T-helper 2 cell treated with Interferon-gamma antibody and Interleukin-4, amounts not matched to agents 5 μg/mL and 100 μg/mL, for 36 hours (primary cell): ENCODE data around the gene KNSTRN.

Experiments used
- DNase-seq: peaks from one replicate; pipeline ENCODE4 v3.0.0; 2021; ENCODE audit warnings: low spot score
- H3K27ac Mint-ChIP-seq: one replicate; pipeline ENCODE4 v1.8.0; 2021; ENCODE audit warnings: mild to moderate bottlenecking, mixed read lengths
- H3K27me3 Mint-ChIP-seq: one replicate; pipeline ENCODE4 v1.8.0; 2021; ENCODE audit warnings: low read depth, mixed read lengths
- H3K36me3 Mint-ChIP-seq: one replicate; pipeline ENCODE4 v1.8.0; 2021; ENCODE audit warnings: low read depth, mixed read lengths
- H3K4me1 Mint-ChIP-seq: one replicate; pipeline ENCODE4 v1.8.0; 2021; ENCODE audit warnings: low read depth, mixed read lengths
- H3K4me3 Mint-ChIP-seq: one replicate; pipeline ENCODE4 v1.8.0; 2022; ENCODE audit warnings: mild to moderate bottlenecking, moderate library complexity, mixed read lengths
- H3K9me3 Mint-ChIP-seq: one replicate; pipeline ENCODE4 v1.8.0; 2021; ENCODE audit warnings: mixed read lengths

The KNSTRN gene

GRCh38 chr15:40389824-40390595, 7.5 kb downstream of the KNSTRN start:
- H3K36me3 Mint-ChIP-seq: peaks cover 72% of the 10 kb centered on the region

GRCh38 chr15:40392986-40393948, 10.7 kb downstream of the KNSTRN start:
- Mint-ChIP-seq H3K9me3 (no peaks in the 10 kb centered on the region), H3K36me3 (peaks cover 57% of the 10 kb centered on the region), H3K4me3 (no peak overlapping the region), H3K4me1 (peaks cover 12% of the 10 kb centered on the region), H3K27ac (no peak overlapping the region), H3K27me3 (no peaks in the 10 kb centered on the region)
- no peak for DNase-seq

More at GRCh38 chr15:40389824-40390595, 7.5 kb downstream of the KNSTRN start:
- Mint-ChIP-seq H3K27ac (no peak overlapping the region), H3K4me1 (peaks cover 5% of the 10 kb centered on the region), H3K4me3 (no peak overlapping the region), H3K9me3 (no peaks in the 10 kb centered on the region), H3K27me3 (no peaks in the 10 kb centered on the region)
- no peak for DNase-seq

DNA sequence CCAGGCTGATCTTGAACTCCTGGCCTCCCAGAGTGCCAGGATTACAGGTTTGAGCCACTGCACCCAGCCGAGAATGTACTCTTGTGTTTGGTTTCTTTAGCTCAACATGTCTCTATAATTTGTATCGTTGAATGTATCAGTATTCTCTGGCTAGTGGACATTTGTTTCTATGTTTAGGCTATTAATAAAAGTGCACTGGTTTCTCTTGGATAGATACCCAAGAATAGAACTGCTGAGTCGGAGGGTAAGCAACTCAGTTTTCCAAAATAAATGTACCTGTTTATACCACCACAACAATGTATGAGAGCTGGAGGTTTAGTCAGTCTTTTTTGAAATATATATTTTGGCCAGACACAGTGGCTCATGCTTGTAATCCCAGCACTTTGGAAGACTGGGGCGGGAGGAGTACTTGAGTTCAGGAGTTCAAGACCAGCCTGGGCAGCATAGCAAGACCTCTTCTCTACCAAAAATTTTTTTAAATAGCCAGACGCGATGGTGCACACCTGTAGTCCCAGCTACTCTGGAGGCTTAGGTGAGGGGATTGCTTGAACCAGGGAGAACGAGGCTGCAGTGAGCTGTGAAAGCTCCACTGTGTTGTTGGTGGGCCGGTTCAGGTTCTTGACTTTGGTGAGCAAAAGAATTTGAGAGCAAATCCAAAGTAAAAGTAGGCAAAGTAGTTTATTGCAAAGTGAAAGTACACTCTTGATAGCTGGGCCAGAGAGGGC, 15.3 kb downstream of the KNSTRN start:
- Mint-ChIP-seq H3K9me3 (no peaks in the 10 kb centered on the region), H3K36me3 (peaks cover 26% of the 10 kb centered on the region), H3K4me1 (peaks cover 23% of the 10 kb centered on the region), H3K27ac (peak overlapping the region; percentile 52), H3K4me3 (peak overlapping the region; percentile 79), H3K27me3 (no peaks in the 10 kb centered on the region)
- DNase-seq: no peak

GRCh38 chr15:40398413-40398873, 15.9 kb downstream of the KNSTRN start:
- H3K27ac Mint-ChIP-seq: peak overlapping the region; percentile 52

DNA sequence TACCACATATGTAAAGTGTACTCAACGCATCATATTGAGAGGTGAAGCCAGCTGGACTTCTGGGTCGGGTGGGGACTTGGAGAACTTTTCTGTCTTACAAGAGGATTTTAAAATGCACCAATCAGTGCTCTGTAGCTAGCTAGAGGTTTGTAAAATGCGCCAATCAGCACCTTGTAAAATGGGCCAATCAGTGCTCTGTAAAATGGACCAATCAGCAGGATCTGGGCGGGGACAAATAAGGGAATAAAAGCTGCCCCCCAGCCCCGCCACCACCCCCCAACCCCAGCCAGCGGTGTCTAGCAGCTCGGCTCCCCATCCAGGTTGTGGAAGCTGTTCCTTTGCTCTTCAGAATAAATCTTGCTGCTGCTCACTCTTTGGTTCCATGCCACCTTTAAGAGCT, 16.8 kb downstream of the KNSTRN start:
- Mint-ChIP-seq H3K4me1 (peaks cover 30% of the 10 kb centered on the region), H3K27ac (no peak overlapping the region), H3K27me3 (no peaks in the 10 kb centered on the region), H3K9me3 (no peaks in the 10 kb centered on the region), H3K4me3 (peak overlapping the region; percentile 79), H3K36me3 (peaks cover 16% of the 10 kb centered on the region)
- DNase-seq: no peak

More at GRCh38 chr15:40398413-40398873, 15.9 kb downstream of the KNSTRN start:
- DNase-seq: peak; percentile 47
- Mint-ChIP-seq H3K9me3 (no peaks in the 10 kb centered on the region), H3K36me3 (peaks cover 21% of the 10 kb centered on the region), H3K27me3 (no peaks in the 10 kb centered on the region), H3K4me1 (peaks cover 23% of the 10 kb centered on the region), H3K4me3 (peak overlapping the region; percentile 79)

DNA sequence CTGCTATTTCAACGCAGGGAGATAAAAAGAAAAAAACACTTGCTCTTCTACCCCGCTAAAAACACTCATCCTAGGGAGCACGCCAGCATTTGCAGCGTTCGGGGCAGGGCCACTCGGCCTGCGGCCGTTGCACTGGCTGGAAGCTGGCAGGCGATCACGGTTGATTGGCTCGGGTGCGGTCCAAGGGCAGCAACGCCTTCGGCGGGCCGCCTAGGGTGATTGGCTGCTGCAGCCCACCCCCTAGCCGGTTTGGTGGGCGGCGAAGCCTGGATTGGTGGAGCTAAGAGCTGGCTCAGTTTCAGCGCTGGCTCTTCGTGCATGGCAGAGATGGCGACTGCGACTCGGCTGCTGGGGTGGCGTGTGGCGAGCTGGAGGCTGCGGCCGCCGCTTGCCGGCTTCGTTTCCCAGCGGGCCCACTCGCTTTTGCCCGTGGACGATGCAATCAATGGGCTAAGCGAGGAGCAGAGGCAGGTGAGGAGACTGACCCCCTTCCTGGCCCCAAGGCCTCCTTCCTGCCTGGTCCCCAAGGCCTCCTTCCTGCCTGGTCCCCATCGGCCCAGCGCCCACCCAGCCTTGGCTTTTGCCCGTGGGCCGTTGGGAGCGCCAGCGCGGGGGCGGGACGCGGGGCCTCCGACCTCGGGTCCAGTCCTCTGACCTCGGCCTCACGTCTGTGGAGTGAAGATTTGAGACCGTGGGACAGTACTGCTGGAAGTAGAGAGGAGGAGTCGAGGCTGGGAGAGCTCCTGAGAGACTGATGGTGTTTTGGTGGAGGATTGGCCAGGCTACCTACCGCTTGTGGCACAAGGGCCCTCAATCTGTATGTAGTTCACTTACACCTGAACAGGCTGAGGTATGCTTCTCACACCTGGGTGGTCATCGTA, 23.2 kb downstream of the KNSTRN start, which contains the start of gene IVD:
IVD (plus strand) TSS at position 295 of the 881 bp plus-strand sequence; CDS start at position 328, 33 bp downstream.
- H3K27ac Mint-ChIP-seq: peak within 1 kb of the TSS; percentile 86
- peaks cover 42% of the 10 kb centered on the region for H3K4me1 Mint-ChIP-seq
- H3K27me3 Mint-ChIP-seq: no peaks in the 10 kb centered on the region
- no peaks in the 10 kb centered on the region for H3K9me3 Mint-ChIP-seq
- peak; percentile 92 for DNase-seq
- H3K36me3 Mint-ChIP-seq: peaks cover 31% of the 10 kb centered on the region
- H3K4me3 Mint-ChIP-seq: peak within 1 kb of the TSS; percentile 90

DNA sequence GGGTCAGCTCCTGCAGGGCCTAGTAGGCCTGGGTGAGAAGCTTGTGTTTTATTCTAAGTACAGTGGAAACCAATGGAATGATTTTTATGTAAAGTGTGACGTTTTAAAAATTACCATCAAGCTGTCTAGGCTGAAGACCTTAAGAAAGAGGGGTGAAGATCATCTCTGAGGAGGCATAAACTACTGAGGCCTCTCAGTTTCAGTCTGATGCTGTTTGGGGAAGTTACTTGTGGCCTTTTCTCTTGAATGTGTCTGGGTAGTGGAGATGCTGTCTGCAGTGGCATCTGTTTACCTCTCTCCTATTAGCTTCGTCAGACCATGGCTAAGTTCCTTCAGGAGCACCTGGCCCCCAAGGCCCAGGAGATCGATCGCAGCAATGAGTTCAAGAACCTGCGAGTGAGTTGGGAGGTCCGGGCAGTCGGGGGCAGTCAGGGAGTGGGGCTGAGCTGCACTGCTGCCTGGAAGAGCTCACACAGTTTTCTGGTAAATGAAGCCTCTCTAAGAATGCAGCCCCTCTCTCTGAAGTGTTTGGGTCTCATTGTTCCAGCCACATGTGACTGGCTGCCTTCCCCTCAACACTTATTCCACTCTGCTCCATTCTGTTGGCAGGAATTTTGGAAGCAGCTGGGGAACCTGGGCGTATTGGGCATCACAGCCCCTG, 24.9 kb downstream of the KNSTRN start:
- H3K9me3 Mint-ChIP-seq: no peaks in the 10 kb centered on the region
- no peak for DNase-seq
- peaks cover 44% of the 10 kb centered on the region for H3K4me1 Mint-ChIP-seq
- peak overlapping the region; percentile 38 for H3K4me3 Mint-ChIP-seq
- H3K27me3 Mint-ChIP-seq: no peaks in the 10 kb centered on the region
- H3K36me3 Mint-ChIP-seq: peaks cover 46% of the 10 kb centered on the region
- peak overlapping the region; percentile 1 for H3K27ac Mint-ChIP-seq

- H3K27ac Mint-ChIP-seq: peak overlapping the region; percentile 67
- H3K9me3 Mint-ChIP-seq: no peaks in the 10 kb centered on the region
- H3K4me3 Mint-ChIP-seq: no peak overlapping the region
- DNase-seq: no peak
- peaks cover 36% of the 10 kb centered on the region for H3K4me1 Mint-ChIP-seq
- no peaks in the 10 kb centered on the region for H3K27me3 Mint-ChIP-seq
- H3K36me3 Mint-ChIP-seq: peaks cover 54% of the 10 kb centered on the region
Measured at GRCh38 chr15:40409366-40409765, 26.8 kb downstream of the KNSTRN start.

DNA sequence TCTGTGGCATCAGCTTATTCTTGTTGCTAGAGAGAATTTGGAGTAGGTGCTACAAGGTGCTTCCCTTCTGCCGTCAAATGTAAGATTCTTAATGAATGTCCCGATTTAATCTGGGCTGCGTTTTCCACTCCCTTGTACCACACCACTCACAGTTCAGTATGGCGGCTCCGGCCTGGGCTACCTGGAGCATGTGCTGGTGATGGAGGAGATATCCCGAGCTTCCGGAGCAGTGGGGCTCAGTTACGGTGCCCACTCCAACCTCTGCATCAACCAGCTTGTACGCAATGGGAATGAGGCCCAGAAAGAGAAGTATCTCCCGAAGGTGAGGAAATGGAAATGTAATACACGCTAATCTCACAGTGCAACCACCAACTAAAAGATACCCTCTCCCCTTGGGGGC, 28.0 kb downstream of the KNSTRN start:
- peaks cover 61% of the 10 kb centered on the region for H3K36me3 Mint-ChIP-seq
- no peaks in the 10 kb centered on the region for H3K27me3 Mint-ChIP-seq
- H3K27ac Mint-ChIP-seq: peak overlapping the region; percentile 13
- H3K9me3 Mint-ChIP-seq: no peaks in the 10 kb centered on the region
- peaks cover 28% of the 10 kb centered on the region for H3K4me1 Mint-ChIP-seq
- no peak for DNase-seq
- H3K4me3 Mint-ChIP-seq: no peak overlapping the region

DNA sequence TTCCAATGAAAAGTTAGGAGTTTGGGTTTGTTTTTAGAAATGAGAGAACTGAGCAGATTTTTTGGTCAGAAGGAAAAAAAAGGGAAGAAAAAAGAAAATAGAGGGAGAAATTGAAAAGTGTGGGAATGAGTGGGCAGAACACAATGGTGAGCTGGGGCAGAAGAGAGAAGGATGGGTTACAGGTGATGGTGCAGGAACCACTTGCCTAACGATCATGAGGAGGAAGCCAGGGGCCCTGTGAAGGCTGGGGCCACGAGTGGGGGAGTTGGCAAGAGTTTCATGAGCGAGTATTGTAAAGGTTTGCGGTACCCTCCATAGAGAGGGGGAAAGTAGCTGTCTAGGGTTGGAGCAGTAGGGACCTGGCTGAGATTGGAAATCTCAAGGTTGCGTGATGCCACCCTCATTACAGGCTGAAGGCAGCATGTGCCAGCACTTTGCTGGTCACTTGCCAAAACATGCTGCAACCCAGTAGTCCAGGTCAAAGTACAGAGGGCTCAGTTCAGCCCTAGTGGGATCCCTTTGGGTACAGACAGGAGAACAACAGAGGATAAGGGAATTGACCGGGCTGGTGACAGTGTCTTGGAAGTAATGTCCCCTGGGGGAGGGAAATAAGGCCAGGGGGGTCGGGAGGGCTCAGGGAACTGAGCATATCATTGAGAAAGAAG, 29.7 kb downstream of the KNSTRN start:
- H3K36me3 Mint-ChIP-seq: peaks cover 59% of the 10 kb centered on the region
- DNase-seq: no peak
- H3K27me3 Mint-ChIP-seq: no peaks in the 10 kb centered on the region
- no peak overlapping the region for H3K27ac Mint-ChIP-seq
- no peaks in the 10 kb centered on the region for H3K9me3 Mint-ChIP-seq
- H3K4me3 Mint-ChIP-seq: no peak overlapping the region
- H3K4me1 Mint-ChIP-seq: peaks cover 21% of the 10 kb centered on the region

DNA sequence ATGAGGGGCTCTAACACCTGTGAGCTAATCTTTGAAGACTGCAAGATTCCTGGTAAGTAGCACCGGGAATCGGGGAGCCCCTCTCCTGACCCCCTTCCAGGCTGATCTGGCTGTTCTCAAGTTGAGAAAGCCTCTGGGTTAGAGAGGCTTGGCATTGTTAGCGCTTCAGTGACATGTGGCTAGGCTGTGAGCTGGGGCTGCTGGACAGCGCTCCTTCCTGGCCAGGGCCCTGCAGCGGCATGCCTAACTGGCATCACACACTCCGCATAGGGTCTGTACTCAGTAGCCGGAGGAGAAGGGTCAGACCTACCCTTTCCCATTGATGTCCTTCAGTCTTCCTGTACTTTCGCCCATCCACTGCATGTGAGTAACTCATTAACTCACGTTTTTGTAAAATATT, 30.5 kb downstream of the KNSTRN start:
- DNase-seq: no peak
- no peak overlapping the region for H3K27ac Mint-ChIP-seq
- H3K36me3 Mint-ChIP-seq: peaks cover 60% of the 10 kb centered on the region
- H3K4me1 Mint-ChIP-seq: peaks cover 13% of the 10 kb centered on the region
- no peak overlapping the region for H3K4me3 Mint-ChIP-seq
- no peaks in the 10 kb centered on the region for H3K27me3 Mint-ChIP-seq
- H3K9me3 Mint-ChIP-seq: no peaks in the 10 kb centered on the region

GRCh38 chr15:40414816-40415215, 32.3 kb downstream of the KNSTRN start:
- Mint-ChIP-seq H3K9me3 (no peaks in the 10 kb centered on the region), H3K4me1 (peaks cover 2% of the 10 kb centered on the region), H3K27ac (no peak overlapping the region), H3K27me3 (no peaks in the 10 kb centered on the region), H3K4me3 (no peak overlapping the region), H3K36me3 (peaks cover 51% of the 10 kb centered on the region)
- no peak for DNase-seq
